HFFc6 (cell line): Measurements from ENCODE around the gene TCERG1L. TPM values are rescaled to one million over a fixed set of nuclear protein-coding genes. Genes with fewer than 3 reads are reported as not detected.

Experiments used
- DNase-seq: peaks from one replicate; pipeline ENCODE4 v3.0.0-alpha.2; 2018
- H3K27ac Mint-ChIP-seq: 2 replicates; pipeline ENCODE4 v1.8.0; 2020; ENCODE audit warnings: mild to moderate bottlenecking, mixed read lengths
- H3K27me3 Mint-ChIP-seq: 2 replicates; pipeline ENCODE4 v1.8.0; 2021; ENCODE audit warnings: mild to moderate bottlenecking, moderate library complexity, mixed read lengths; ENCODE audit not compliant: insufficient read depth
- H3K36me3 Mint-ChIP-seq: 2 replicates; pipeline ENCODE4 v1.8.0; 2021; ENCODE audit warnings: low read depth, mixed read lengths
- H3K4me1 Mint-ChIP-seq: 2 replicates; pipeline ENCODE4 v1.8.0; 2020; ENCODE audit warnings: low read depth, mixed read lengths
- H3K4me3 Mint-ChIP-seq: 2 replicates; pipeline ENCODE4 v1.8.0; 2020; ENCODE audit warnings: mild to moderate bottlenecking, moderate library complexity, mixed read lengths
- H3K9me3 Mint-ChIP-seq: 2 replicates; pipeline ENCODE4 v1.8.0; 2020; ENCODE audit warnings: mild to moderate bottlenecking, mixed read lengths
- total RNA-seq, 6 experiments: library from RNA; stranded (reverse); fragmentation: NEBNext Ultra II Directional; extraction: Animal tissue kit (Norgen Biotek cat#: 25700); gene quantifications; 2 replicates in 1 of 6; 3 replicates in 5 of 6; pipeline ENCODE4 v1.2.3, GENCODE V29; 2021
- TF ChIP-seq, protein P1 (sequence below): fragments of 200-600 bp; sonication (generic); IDR thresholded peaks from 2 replicates; pipeline ENCODE4 v1.5.0; 2021; ENCODE audit warnings: antibody characterized with exemption, mild to moderate bottlenecking

TCERG1L gene
- total RNA-seq, 6 experiments from 2014 or later, result 0.09 TPM; not detected in 5

DNA sequence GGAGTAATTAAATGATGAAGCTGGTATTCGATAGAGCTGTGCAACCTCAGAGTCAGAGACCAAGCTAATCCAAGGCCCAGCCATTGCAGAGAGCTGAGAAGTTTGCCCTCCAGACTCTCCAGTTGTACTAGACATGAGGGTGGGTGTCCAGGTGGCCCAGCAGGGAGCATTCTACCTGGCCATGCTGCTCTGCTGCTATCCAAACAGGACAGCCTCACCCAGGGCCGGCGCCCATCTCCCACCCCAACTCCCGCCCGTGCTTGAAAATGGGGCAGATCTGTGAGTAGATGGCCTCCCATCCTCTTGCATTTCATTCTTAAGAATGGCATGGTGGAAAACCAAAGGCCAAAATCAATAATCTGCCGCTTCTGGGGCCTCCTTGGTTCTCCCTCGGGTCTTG lies 124.2 kb downstream of the TCERG1L start:
- Mint-ChIP-seq H3K27ac (no peak overlapping the region), H3K4me3 (no peak overlapping the region), H3K36me3 (peaks cover 6% of the 10 kb centered on the region), H3K27me3 (no peaks in the 10 kb centered on the region; the same call in 1 of the 2 replicates), H3K9me3 (peaks cover 55% of the 10 kb centered on the region), H3K4me1 (no peaks in the 10 kb centered on the region)
- TF ChIP-seq, protein P1, sequence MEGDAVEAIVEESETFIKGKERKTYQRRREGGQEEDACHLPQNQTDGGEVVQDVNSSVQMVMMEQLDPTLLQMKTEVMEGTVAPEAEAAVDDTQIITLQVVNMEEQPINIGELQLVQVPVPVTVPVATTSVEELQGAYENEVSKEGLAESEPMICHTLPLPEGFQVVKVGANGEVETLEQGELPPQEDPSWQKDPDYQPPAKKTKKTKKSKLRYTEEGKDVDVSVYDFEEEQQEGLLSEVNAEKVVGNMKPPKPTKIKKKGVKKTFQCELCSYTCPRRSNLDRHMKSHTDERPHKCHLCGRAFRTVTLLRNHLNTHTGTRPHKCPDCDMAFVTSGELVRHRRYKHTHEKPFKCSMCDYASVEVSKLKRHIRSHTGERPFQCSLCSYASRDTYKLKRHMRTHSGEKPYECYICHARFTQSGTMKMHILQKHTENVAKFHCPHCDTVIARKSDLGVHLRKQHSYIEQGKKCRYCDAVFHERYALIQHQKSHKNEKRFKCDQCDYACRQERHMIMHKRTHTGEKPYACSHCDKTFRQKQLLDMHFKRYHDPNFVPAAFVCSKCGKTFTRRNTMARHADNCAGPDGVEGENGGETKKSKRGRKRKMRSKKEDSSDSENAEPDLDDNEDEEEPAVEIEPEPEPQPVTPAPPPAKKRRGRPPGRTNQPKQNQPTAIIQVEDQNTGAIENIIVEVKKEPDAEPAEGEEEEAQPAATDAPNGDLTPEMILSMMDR, result no peak
- no peak for DNase-seq

DNA sequence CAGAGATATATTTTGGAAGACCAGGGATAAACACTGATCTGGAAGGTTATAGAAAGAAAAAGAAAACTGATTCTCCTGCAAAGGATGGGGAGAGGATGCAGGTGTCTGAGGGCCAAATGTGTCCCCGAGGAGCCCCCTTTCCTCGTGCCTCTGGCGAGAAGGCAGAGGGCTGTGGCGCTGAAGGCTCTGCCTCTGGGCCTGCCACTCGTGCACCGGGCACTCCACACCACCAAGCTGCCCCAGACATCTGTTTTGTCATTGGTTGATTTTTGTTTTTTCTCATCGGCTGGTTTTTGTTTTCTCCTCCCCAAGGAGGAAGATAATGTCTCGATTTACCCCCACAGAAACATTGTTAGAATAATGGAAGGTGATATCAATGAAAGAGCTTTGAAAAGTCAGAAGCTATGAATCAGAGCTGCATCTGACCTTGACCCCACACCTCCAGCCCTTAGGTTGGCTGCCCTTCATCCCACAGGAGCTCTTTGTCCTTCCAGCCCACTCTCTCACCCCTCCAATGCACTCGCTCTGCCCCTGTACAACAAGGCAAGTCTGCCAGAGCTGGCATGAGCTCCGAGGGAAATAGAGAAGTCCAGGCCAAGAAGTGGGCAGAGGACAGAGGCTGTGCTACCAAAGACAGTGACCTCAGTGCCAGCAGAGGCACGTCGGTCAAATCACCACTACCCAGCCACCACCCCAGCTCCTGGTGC lies 124.8 kb downstream of the TCERG1L start:
- TF ChIP-seq, protein P1, result no peak
- Mint-ChIP-seq H3K27me3 (no peaks in the 10 kb centered on the region; the same call in 1 of the 2 replicates), H3K36me3 (peaks cover 6% of the 10 kb centered on the region), H3K9me3 (peaks cover 50% of the 10 kb centered on the region), H3K4me3 (no peak overlapping the region), H3K4me1 (no peaks in the 10 kb centered on the region), H3K27ac (no peak overlapping the region)
- DNase-seq, result no peak

DNA sequence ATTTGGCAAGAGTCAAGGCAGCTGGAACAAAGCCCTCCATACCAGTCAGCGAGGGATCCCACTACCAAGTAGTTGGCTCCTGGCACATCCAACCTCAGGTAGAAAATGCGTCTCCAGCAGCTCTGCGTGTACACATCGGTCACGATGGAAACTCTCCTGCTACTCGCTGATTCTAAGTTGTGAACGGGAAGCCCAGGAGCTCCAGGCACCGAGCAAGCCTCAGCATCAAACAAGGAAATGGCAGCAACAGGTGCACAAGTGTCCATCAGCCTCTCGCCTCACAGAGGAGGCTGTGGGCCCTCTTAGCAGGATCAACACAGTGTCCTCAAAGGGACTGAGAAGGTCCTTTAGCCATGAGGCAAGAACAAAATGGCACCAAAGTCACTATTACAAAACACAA lies 127.0 kb downstream of the TCERG1L start:
- H3K4me1 Mint-ChIP-seq, result no peaks in the 10 kb centered on the region
- H3K4me3 Mint-ChIP-seq, result no peak overlapping the region
- peaks cover 51% of the 10 kb centered on the region for H3K9me3 Mint-ChIP-seq
- DNase-seq, result no peak
- no peak overlapping the region for H3K27ac Mint-ChIP-seq
- TF ChIP-seq, protein P1, result no peak
- peaks cover 10% of the 10 kb centered on the region for H3K36me3 Mint-ChIP-seq
- H3K27me3 Mint-ChIP-seq, result no peaks in the 10 kb centered on the region; the same call in 1 of the 2 replicates

DNA sequence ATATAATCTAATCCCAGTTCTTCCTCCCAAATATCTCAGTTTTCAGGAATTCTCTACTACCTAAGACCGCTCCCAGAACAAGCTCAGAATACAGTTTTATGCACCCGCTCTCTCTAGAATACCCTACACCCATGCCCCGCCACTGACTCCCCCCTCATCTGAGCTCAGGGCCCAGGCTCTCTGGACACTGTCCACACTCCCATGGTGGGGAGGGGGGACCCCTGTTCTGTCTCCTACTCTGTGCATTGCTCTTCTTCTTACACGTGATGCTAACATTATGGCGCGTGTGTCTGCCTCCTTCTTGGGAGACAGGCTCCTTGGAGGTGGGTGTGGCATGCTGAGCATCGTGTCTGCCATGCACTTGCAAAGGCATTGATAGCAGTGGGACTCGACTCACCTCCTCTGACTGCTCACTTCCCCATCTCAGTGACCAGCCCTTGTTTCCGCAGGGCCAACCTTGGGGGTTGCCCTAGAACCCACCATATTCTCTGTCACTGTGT lies 127.9 kb downstream of the TCERG1L start:
- Mint-ChIP-seq H3K27me3 (no peaks in the 10 kb centered on the region; the same call in 1 of the 2 replicates), H3K36me3 (peaks cover 10% of the 10 kb centered on the region), H3K4me3 (no peak overlapping the region), H3K4me1 (no peaks in the 10 kb centered on the region), H3K9me3 (peaks cover 53% of the 10 kb centered on the region), H3K27ac (no peak overlapping the region)
- DNase-seq, result no peak
- TF ChIP-seq, protein P1, result no peak

DNA sequence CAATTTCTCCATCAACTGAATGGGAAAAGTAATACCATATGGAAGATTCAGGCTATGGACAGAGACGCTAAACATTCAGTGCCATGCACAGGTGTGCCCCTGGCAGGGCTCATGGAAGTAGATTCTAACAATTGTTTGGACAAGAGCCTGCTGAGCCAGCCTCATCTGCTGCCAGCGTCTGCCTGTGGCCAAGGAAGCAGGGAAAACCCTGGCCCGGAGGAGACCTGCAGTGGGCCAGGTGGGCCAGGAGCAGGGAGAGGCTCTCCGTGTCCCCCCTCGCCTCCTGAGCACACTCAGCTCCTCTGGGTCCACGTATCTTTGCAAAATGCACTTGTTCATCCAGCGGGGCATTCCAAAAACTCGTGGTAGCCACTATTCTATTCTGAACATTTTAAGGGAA lies 130.1 kb downstream of the TCERG1L start:
- no peaks in the 10 kb centered on the region for H3K4me1 Mint-ChIP-seq
- no peak overlapping the region for H3K27ac Mint-ChIP-seq
- no peak for DNase-seq
- H3K4me3 Mint-ChIP-seq, result no peak overlapping the region
- peaks cover 58% of the 10 kb centered on the region for H3K9me3 Mint-ChIP-seq
- H3K27me3 Mint-ChIP-seq, result no peaks in the 10 kb centered on the region; the same call in 1 of the 2 replicates
- peaks cover 10% of the 10 kb centered on the region for H3K36me3 Mint-ChIP-seq
- TF ChIP-seq, protein P1, result no peak
